ENCODE measurements around the gene DSPP. TPM values are rescaled to one million over a fixed set of nuclear protein-coding genes. Genes with fewer than 3 reads are reported as not detected.

Gene DSPP
- total and polyA plus RNA-seq, 2 of the 4 experiments (the other 2 are of a cell fraction): not detected

DNA sequence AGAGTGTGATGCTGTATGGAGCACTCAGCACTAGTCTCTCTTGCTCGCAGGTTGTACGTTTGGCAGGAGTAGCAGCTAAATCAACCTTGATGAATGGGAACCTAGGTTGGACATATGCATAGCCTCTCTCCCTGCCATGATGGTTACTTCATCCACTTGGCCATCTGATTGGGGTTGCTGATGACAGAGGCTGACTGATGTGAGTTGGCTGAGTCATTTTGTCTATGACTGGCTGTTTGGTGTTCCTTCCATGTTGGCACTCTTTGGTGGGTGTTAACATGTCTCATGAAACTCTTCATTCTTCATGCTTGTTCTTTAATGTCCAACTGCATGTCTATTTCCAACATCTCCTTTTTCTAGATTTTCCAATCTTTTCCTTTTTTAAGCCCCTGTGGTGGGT, 47.5 kb upstream of the DSPP start:
- no peak overlapping the region for H3K9ac ChIP-seq (ENCODE audit: low read depth, low read length)
- no peaks in the 10 kb centered on the region for H3K4me1 ChIP-seq (ENCODE audit: control insufficient read depth, insufficient read depth, low read length)
- H4K5ac ChIP-seq (ENCODE audit: low read depth, low read length): no peak overlapping the region
- H4K20me1 ChIP-seq (ENCODE audit: insufficient read depth, low read length): no peaks in the 10 kb centered on the region
- DNase-seq (no peak), ATAC-seq (ENCODE audit: low read depth) (no peak)
- no TSS peak for BruUV-seq (replicated peaks)
- peak overlapping the region; percentile 32 for H2AFZ ChIP-seq (replicated peaks; ENCODE audit: low read length, poor library complexity)
- TF ChIP-seq USF2 (IDR thresholded peaks at IDR 0.05; ENCODE audit: low read depth, low read length) (no peak), RFX5 (IDR thresholded peaks at IDR 0.05; ENCODE audit: low read depth, low read length) (no peak), FOS (IDR thresholded peaks at IDR 0.05; ENCODE audit: low read depth, low read length) (no peak), CEBPB (IDR thresholded peaks at IDR 0.05; ENCODE audit: low read depth, low read length) (no peak), CHD1 (IDR thresholded peaks at IDR 0.05; ENCODE audit: low read depth, low read length) (no peak)
- TF ChIP-seq, protein P1, sequence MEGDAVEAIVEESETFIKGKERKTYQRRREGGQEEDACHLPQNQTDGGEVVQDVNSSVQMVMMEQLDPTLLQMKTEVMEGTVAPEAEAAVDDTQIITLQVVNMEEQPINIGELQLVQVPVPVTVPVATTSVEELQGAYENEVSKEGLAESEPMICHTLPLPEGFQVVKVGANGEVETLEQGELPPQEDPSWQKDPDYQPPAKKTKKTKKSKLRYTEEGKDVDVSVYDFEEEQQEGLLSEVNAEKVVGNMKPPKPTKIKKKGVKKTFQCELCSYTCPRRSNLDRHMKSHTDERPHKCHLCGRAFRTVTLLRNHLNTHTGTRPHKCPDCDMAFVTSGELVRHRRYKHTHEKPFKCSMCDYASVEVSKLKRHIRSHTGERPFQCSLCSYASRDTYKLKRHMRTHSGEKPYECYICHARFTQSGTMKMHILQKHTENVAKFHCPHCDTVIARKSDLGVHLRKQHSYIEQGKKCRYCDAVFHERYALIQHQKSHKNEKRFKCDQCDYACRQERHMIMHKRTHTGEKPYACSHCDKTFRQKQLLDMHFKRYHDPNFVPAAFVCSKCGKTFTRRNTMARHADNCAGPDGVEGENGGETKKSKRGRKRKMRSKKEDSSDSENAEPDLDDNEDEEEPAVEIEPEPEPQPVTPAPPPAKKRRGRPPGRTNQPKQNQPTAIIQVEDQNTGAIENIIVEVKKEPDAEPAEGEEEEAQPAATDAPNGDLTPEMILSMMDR (conservative IDR thresholded peaks at IDR 0.05; ENCODE audit: low read depth, low read length): no peak
- TF ChIP-seq, protein P2, sequence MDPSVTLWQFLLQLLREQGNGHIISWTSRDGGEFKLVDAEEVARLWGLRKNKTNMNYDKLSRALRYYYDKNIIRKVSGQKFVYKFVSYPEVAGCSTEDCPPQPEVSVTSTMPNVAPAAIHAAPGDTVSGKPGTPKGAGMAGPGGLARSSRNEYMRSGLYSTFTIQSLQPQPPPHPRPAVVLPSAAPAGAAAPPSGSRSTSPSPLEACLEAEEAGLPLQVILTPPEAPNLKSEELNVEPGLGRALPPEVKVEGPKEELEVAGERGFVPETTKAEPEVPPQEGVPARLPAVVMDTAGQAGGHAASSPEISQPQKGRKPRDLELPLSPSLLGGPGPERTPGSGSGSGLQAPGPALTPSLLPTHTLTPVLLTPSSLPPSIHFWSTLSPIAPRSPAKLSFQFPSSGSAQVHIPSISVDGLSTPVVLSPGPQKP (IDR thresholded peaks at IDR 0.05; ENCODE audit: borderline replicate concordance, low read depth, low read length): no peak
- H2AK5ac ChIP-seq (ENCODE audit: low read depth, low read length): no peak overlapping the region
- H4K8ac ChIP-seq (ENCODE audit: low read depth in 2 of 2, low read length in 2 of 2): no peak overlapping the region
- H3K9me3 ChIP-seq (ENCODE audit: control insufficient read depth, insufficient read depth, low read length): no peaks in the 10 kb centered on the region
- H3K4ac ChIP-seq (ENCODE audit: low read depth, low read length): no peak overlapping the region
- ChIA-PET CTCF (no interaction called here), POLR2A (ENCODE audit: unreplicated experiment) (no interaction called here)
- H3K23ac ChIP-seq (ENCODE audit: low read depth, low read length): no peak overlapping the region
- H3K79me1 ChIP-seq (ENCODE audit: low read depth in 1 of 2, low read length in 2 of 2): no peaks in the 10 kb centered on the region
- intact Hi-C loops (cut with micrococcal nuclease) (no loop called here), dilution Hi-C loops (cut with HindIII; ENCODE audit: low sequenced_read_pairs, unreplicated experiment) (no loop called here), in situ Hi-C loops (cut with MboI; ENCODE audit: low sequenced_read_pairs) (no loop called here)
- no peaks in the 10 kb centered on the region for H3K36me3 ChIP-seq (ENCODE audit: control insufficient read depth, insufficient read depth, low read length)
- no peak overlapping the region for H2BK15ac ChIP-seq (ENCODE audit: low read depth, low read length)
- H2BK120ac ChIP-seq (ENCODE audit: low read depth, low read length): no peak overlapping the region
- no peak overlapping the region for H3K4me2 ChIP-seq (ENCODE audit: low read depth, low read length)
- no peak overlapping the region for H3K27ac ChIP-seq (ENCODE audit: insufficient read depth, low read length)
- no peak overlapping the region for H2AK9ac ChIP-seq (replicated peaks; ENCODE audit: low read depth, low read length, poor library complexity)
- no peaks in the 10 kb centered on the region for H3K9me1 ChIP-seq (ENCODE audit: insufficient read depth, low read length)
- H2BK20ac ChIP-seq (ENCODE audit: low read depth, low read length): no peak overlapping the region
- H3K4me3 ChIP-seq (ENCODE audit: insufficient read depth, low read depth, low read length): no peak overlapping the region
- no peak overlapping the region for H3K18ac ChIP-seq (ENCODE audit: low read depth, low read length)
- no peak overlapping the region for H2BK5ac ChIP-seq (ENCODE audit: low read depth, low read length, poor library complexity, severe bottlenecking)
- H3K27me3 ChIP-seq (ENCODE audit: control insufficient read depth, insufficient read depth, low read length): no peaks in the 10 kb centered on the region
- WGBS, 2 experiments (ENCODE audit: extremely low coverage in 2 of 2, insufficient read length in 1 of 2): no CpG with 5 or more reads among the region's 2 CpGs
- H3K14ac ChIP-seq (replicated peaks; ENCODE audit: low read depth, low read length): no peak overlapping the region
- no peak overlapping the region for H4K91ac ChIP-seq (ENCODE audit: insufficient read depth, low read depth, low read length)
- no peak overlapping the region for H3K56ac ChIP-seq (ENCODE audit: extremely low read depth, insufficient read depth, low read length)
